ENCODE measurements around the gene APBA3.

Gene APBA3

GRCh38 chr19:3745363-3746045 lies 16.0 kb downstream of the APBA3 start:
- no peak overlapping the region for H3K9ac ChIP-seq
- no peak for TF ChIP-seq CTCF (IDR thresholded peaks at IDR 0.05)
- no peaks in the 10 kb centered on the region for H3K27me3 ChIP-seq (ENCODE audit: control insufficient read depth, insufficient read depth, low read length)
- H3K4me2 ChIP-seq (ENCODE audit: low read length): no peak overlapping the region
- no peak overlapping the region for H2AFZ ChIP-seq
- H3K4me1 ChIP-seq: no peaks in the 10 kb centered on the region
- no peak overlapping the region for H3K27ac ChIP-seq
- no peak overlapping the region for H3K4me3 ChIP-seq (ENCODE audit: low read depth, low read length)
- H3K9me3 ChIP-seq (ENCODE audit: control insufficient read depth, low read length): no peaks in the 10 kb centered on the region
- H3K36me3 ChIP-seq (ENCODE audit: control insufficient read depth, insufficient read depth, low read length): no peaks in the 10 kb centered on the region
- no peaks in the 10 kb centered on the region for H3K79me2 ChIP-seq

- no peaks in the 10 kb centered on the region for H3K9me3 ChIP-seq (ENCODE audit: control insufficient read depth, low read length)
- no peak overlapping the region for H3K4me2 ChIP-seq (ENCODE audit: low read length)
- no peaks in the 10 kb centered on the region for H3K79me2 ChIP-seq
- H3K9ac ChIP-seq: no peak overlapping the region
- H3K4me3 ChIP-seq (ENCODE audit: low read depth, low read length): no peak overlapping the region
- no peak overlapping the region for H2AFZ ChIP-seq
- no peaks in the 10 kb centered on the region for H3K4me1 ChIP-seq
- no peaks in the 10 kb centered on the region for H3K27me3 ChIP-seq (ENCODE audit: control insufficient read depth, insufficient read depth, low read length)
- H3K36me3 ChIP-seq (ENCODE audit: control insufficient read depth, insufficient read depth, low read length): no peaks in the 10 kb centered on the region
- TF ChIP-seq CTCF (IDR thresholded peaks at IDR 0.05): no peak
- H3K27ac ChIP-seq: no peak overlapping the region
Measured at GRCh38 chr19:3743486-3743885, 18.0 kb downstream of the APBA3 start.

- no peaks in the 10 kb centered on the region for H3K9me3 ChIP-seq (ENCODE audit: control insufficient read depth, low read length)
- no peak overlapping the region for H3K4me3 ChIP-seq (ENCODE audit: low read depth, low read length)
- H2AFZ ChIP-seq: no peak overlapping the region
- no peaks in the 10 kb centered on the region for H3K36me3 ChIP-seq (ENCODE audit: control insufficient read depth, insufficient read depth, low read length)
- no peak overlapping the region for H3K27ac ChIP-seq
- H3K27me3 ChIP-seq (ENCODE audit: control insufficient read depth, insufficient read depth, low read length): no peaks in the 10 kb centered on the region
- no peaks in the 10 kb centered on the region for H3K79me2 ChIP-seq
- no peaks in the 10 kb centered on the region for H3K4me1 ChIP-seq
- no peak for TF ChIP-seq CTCF (IDR thresholded peaks at IDR 0.05)
- H3K9ac ChIP-seq: no peak overlapping the region
- H3K4me2 ChIP-seq (ENCODE audit: low read length): no peak overlapping the region
Measured at GRCh38 chr19:3740431-3740830, 21.1 kb downstream of the APBA3 start.

GRCh38 chr19:3738477-3739220 lies 22.8 kb downstream of the APBA3 start:
- Histone ChIP-seq H3K4me1 (no peaks in the 10 kb centered on the region), H3K27me3 (ENCODE audit: control insufficient read depth, insufficient read depth, low read length) (no peaks in the 10 kb centered on the region), H3K9me3 (ENCODE audit: control insufficient read depth, low read length) (no peaks in the 10 kb centered on the region), H3K9ac (no peak overlapping the region), H3K36me3 (ENCODE audit: control insufficient read depth, insufficient read depth, low read length) (no peaks in the 10 kb centered on the region), H3K27ac (no peak overlapping the region), H2AFZ (no peak overlapping the region), H3K4me2 (ENCODE audit: low read length) (no peak overlapping the region), H3K79me2 (no peaks in the 10 kb centered on the region), H3K4me3 (ENCODE audit: low read depth, low read length) (no peak overlapping the region)
- no peak for TF ChIP-seq CTCF (IDR thresholded peaks at IDR 0.05)
